CD4-positive, alpha-beta memory T cell (primary cell): ENCODE data around the gene NTNG1. TPM values are rescaled to one million over a fixed set of nuclear protein-coding genes. Genes with fewer than 3 reads are reported as not detected.

Experiments
- CTCF ChIA-PET: fragments of 350-600 bp; sonication (Branson Sonifier 250); formaldehyde crosslinking; loops from one replicate; lab custom pipeline; 2021; ENCODE audit warnings: inconsistent platforms; ENCODE audit not compliant: partially characterized antibody; lab: Charles Lee
- POLR2A ChIA-PET: fragments of 350-600 bp; sonication (Branson Sonifier 250); formaldehyde crosslinking; loops from one replicate; lab custom pipeline; 2021; ENCODE audit not compliant: partially characterized antibody; lab: Charles Lee
- DNase-seq, 5 donors: peaks; one replicate each; pipeline versions ENCODE4 v3.0.0 to v3.0.0-alpha.2; 2020 to 2022; ENCODE audit warnings: mixed read lengths in 1 of 5
- H3K27ac ChIP-seq: one replicate; pipeline ENCODE4 v1.7.0; 2013; ENCODE audit warnings: low read depth, low read length
- H3K27me3 ChIP-seq: 2 replicates; pipeline ENCODE4 v1.7.0; 2013; ENCODE audit warnings: mild to moderate bottlenecking, low read length, moderate library complexity; ENCODE audit not compliant: insufficient read depth
- H3K36me3 ChIP-seq: 2 replicates; pipeline ENCODE4 v1.7.0; 2013; ENCODE audit warnings: mild to moderate bottlenecking, low read length, moderate library complexity; ENCODE audit not compliant: insufficient read depth
- H3K4me1 ChIP-seq: 2 replicates; pipeline ENCODE4 v1.7.0; 2013; ENCODE audit warnings: mild to moderate bottlenecking, low read length, moderate library complexity; ENCODE audit not compliant: insufficient read depth
- H3K4me3 ChIP-seq, 2 donors: one replicate each; pipeline ENCODE4 v1.7.0; 2013; ENCODE audit warnings: low read length in 2 of 2, mild to moderate bottlenecking in 1 of 2
- H3K9me3 ChIP-seq, 2 donors: one replicate each; pipeline ENCODE4 v1.7.0; 2013; ENCODE audit warnings: low read length in 2 of 2, control low read depth in 1 of 2; ENCODE audit not compliant: control insufficient read depth in 1 of 2
- H3K27ac Mint-ChIP-seq, 7 donors: one replicate each; pipeline ENCODE4 v1.8.0; 2020 to 2021; ENCODE audit warnings: mixed read lengths in 7 of 7, mild to moderate bottlenecking in 6 of 7, inconsistent platforms in 3 of 7, moderate library complexity in 3 of 7
- H3K27me3 Mint-ChIP-seq, 2 donors: one replicate each; pipeline ENCODE4 v1.8.0; 2020 to 2021; ENCODE audit warnings: mixed read lengths in 2 of 2
- H3K36me3 Mint-ChIP-seq, 2 donors: one replicate each; pipeline ENCODE4 v1.8.0; 2020 to 2021; ENCODE audit warnings: mixed read lengths in 2 of 2, inconsistent platforms in 1 of 2, mild to moderate bottlenecking in 1 of 2
- H3K4me1 Mint-ChIP-seq, 4 donors: one replicate each; pipeline ENCODE4 v1.8.0; 2020 to 2021; ENCODE audit warnings: mixed read lengths in 4 of 4, mild to moderate bottlenecking in 1 of 4
- H3K4me3 Mint-ChIP-seq, 8 donors: one replicate each; pipeline ENCODE4 v1.8.0; 2020 to 2021; ENCODE audit warnings: mixed read lengths in 8 of 8, mild to moderate bottlenecking in 7 of 8, moderate library complexity in 6 of 8, inconsistent platforms in 3 of 8
- H3K9me3 Mint-ChIP-seq, 8 donors: one replicate each; pipeline ENCODE4 v1.8.0; 2020 to 2021; ENCODE audit warnings: mixed read lengths in 8 of 8, mild to moderate bottlenecking in 5 of 8, inconsistent platforms in 3 of 8, moderate library complexity in 1 of 8
- intact Hi-C: fragments of 100-400 bp; cut with micrococcal nuclease; formaldehyde crosslinking; loops from one replicate; pipeline ENCODE4 v1.15.1; 2023
- polyA plus RNA-seq, 2 donors: library from polyadenylated mRNA; unstranded; fragments of 300-500 nt; fragmentation: Illumina TruSeq; gene quantifications; one replicate each; pipeline ENCODE4 v1.2.3, GENCODE V29; 2021
- total RNA-seq, 2 experiments: library from RNA; stranded (reverse); gene quantifications; one replicate each; pipeline ENCODE4 v1.2.3, GENCODE V29; 2021

The NTNG1 gene
- total and polyA plus RNA-seq, 4 experiments from 2014 or later, result not detected

DNA sequence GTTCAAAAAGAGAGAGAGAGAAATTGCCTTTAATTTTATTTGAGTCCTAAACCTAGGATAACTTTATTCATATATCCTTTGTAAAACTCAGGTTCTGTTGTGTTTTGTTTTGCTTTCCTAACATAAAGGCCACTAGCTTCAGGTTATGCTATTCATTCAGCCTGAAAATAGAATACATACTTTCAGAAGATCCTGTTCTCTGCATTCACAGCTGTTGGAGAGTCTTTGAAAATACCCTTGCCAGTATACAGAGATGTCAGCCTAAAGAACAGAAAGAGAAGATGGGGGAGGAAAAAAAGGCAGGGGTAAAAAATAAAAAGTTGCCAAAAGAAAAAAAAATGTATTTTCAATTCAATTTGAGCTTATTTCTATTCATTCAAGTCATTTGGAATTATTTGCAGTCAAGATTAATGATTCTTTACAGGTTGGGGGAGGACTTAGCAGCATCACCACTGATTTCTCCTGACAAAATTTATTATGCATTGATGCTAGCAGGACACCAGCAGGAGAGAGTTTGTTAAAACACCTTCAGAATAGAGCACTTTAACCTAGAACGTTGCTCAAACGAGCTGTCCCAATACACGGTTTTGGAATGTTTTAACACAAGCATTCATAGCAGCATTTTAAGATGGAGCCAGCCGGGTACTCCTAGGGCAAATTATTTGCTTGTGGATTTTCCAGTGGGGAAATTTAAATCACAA, 318.5 kb downstream of the NTNG1 start:
- no peaks in the 10 kb centered on the region for H3K4me1 ChIP-seq
- Mint-ChIP-seq H3K36me3 (no peaks in the 10 kb centered on the region), H3K4me3 (no peak overlapping the region), H3K27me3 (peaks cover 5 to 7% of the 10 kb centered on the region in 2 donors), H3K27ac (no peak overlapping the region), H3K4me1 (no peaks in the 10 kb centered on the region), H3K9me3 (peaks cover 0 to 3% (median 0%) of the 10 kb centered on the region in 8 donors)
- no peak overlapping the region for H3K4me3 ChIP-seq
- DNase-seq, result no peak
- no peaks in the 10 kb centered on the region for H3K36me3 ChIP-seq
- ChIA-PET POLR2A (no interaction called here), CTCF (no interaction called here)
- intact Hi-C loops, result no loop called here
- no peaks in the 10 kb centered on the region for H3K9me3 ChIP-seq
- H3K27ac ChIP-seq, result no peak overlapping the region
- H3K27me3 ChIP-seq, result no peaks in the 10 kb centered on the region

DNA sequence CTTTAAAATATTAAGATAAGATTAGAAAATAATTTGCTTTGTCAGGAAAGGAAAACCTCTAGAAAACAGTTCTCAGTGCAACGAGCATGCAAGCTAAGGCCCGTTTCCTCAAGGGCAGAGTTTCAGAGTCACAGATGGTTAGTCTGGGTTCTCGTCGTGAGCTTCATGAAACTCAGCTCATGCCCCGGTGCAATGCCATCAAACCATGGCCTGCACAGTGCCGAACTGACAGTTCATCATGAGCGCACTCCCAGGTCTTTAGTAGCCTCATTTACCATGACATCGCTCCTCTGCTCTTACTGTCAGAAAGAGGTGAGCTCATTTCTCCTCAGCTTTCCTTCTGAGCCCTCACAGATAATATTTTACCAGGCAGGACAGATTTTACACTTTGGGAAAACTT, 319.2 kb downstream of the NTNG1 start:
- CTCF ChIA-PET, result no interaction called here
- H3K27ac Mint-ChIP-seq, result no peak overlapping the region
- intact Hi-C loops, result no loop called here

DNA sequence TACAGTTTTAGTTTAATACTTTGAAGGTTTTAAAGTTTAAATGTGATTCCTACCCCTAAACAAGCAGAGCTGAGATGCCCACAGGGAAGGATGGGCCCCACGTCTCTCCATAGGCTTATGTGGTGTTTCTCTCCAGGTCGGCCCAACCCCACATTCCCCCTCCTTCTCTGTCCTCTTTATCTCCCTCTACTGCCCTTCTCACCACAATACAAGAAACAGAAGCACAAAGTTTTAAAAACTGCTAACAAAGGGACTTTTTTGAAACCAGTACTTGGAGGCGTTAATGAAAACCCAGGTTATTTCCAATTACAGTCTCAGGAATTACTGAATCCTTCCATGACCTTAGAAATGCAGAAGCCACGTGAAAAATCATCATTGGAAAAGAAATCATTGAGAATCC, 324.0 kb downstream of the NTNG1 start:
- H3K27me3 ChIP-seq, result no peaks in the 10 kb centered on the region

More for the DNA sequence above, 319.2 kb downstream of the NTNG1 start:
- no peaks in the 10 kb centered on the region for H3K9me3 ChIP-seq
- DNase-seq, result no peak
- Mint-ChIP-seq H3K4me1 (no peaks in the 10 kb centered on the region), H3K27me3 (peaks cover 6 to 7% of the 10 kb centered on the region in 2 donors), H3K9me3 (peaks cover 0 to 3% (median 0%) of the 10 kb centered on the region in 8 donors), H3K4me3 (no peak overlapping the region), H3K36me3 (no peaks in the 10 kb centered on the region)
- H3K27ac ChIP-seq, result no peak overlapping the region
- no peaks in the 10 kb centered on the region for H3K36me3 ChIP-seq
- H3K4me1 ChIP-seq, result no peaks in the 10 kb centered on the region
- H3K4me3 ChIP-seq, result no peak overlapping the region
- POLR2A ChIA-PET, result no interaction called here
- H3K27me3 ChIP-seq, result no peaks in the 10 kb centered on the region

DNA sequence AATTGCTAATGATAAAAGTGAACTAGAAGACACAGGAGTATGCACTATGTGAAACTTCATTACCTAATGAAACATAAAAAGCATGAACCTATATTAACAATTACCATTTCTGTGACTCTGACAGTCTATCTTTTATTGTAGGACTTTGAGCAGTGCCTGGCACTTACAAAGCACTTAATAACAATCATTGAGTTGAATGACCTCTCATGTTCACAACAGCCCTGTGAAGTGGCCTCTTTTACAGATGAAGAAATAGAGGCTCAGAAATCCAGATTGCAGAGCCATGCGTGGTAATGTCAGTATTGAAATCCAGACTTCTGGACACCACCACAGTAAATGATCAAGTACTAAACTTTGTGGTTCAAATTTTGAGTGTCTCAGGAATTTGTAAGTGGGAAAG, 326.4 kb downstream of the NTNG1 start:
- H3K4me1 ChIP-seq, result no peaks in the 10 kb centered on the region
- Mint-ChIP-seq H3K36me3 (no peaks in the 10 kb centered on the region), H3K27me3 (peaks cover 2 to 8% of the 10 kb centered on the region in 2 donors), H3K27ac (no peak overlapping the region), H3K9me3 (peaks cover 0 to 2% (median 0%) of the 10 kb centered on the region in 8 donors), H3K4me1 (no peaks in the 10 kb centered on the region), H3K4me3 (no peak overlapping the region)
- H3K4me3 ChIP-seq, result no peak overlapping the region
- no peak overlapping the region for H3K27ac ChIP-seq
- H3K9me3 ChIP-seq, result no peaks in the 10 kb centered on the region
- no peaks in the 10 kb centered on the region for H3K36me3 ChIP-seq
- ChIA-PET CTCF (no interaction called here), POLR2A (no interaction called here)
- H3K27me3 ChIP-seq, result no peaks in the 10 kb centered on the region
- intact Hi-C loops, result no loop called here
- DNase-seq, result no peak

More for the DNA sequence above, 324.0 kb downstream of the NTNG1 start:
- no peak overlapping the region for H3K27ac ChIP-seq
- Mint-ChIP-seq H3K27ac (no peak overlapping the region), H3K4me3 (no peak overlapping the region), H3K27me3 (peaks cover 6 to 11% of the 10 kb centered on the region in 2 donors), H3K36me3 (no peaks in the 10 kb centered on the region), H3K4me1 (no peaks in the 10 kb centered on the region), H3K9me3 (peaks cover 0 to 3% (median 0%) of the 10 kb centered on the region in 8 donors)
- no peak overlapping the region for H3K4me3 ChIP-seq
- intact Hi-C loops, result no loop called here
- no peaks in the 10 kb centered on the region for H3K4me1 ChIP-seq
- POLR2A ChIA-PET, result no interaction called here
- no peak for DNase-seq
- H3K9me3 ChIP-seq, result no peaks in the 10 kb centered on the region
- H3K36me3 ChIP-seq, result no peaks in the 10 kb centered on the region
- CTCF ChIA-PET, result no interaction called here

DNA sequence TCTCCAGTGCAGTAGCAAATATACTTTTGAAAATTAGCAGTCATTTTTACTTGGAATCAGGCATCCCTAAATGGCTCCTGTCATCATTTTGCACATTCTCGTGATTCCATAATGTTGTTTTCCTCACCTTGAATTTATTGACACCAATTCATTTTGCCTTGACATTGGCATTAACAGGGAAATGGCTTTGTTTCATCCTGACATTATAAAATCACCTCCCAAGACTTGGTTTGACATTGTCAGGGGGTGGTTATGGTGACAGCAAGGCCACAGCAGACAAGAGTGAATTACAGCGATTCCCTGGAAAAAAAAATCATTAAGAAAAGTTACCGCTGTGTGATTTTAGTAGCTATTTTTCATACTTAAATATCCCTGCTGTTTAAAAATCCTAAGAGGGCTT, 327.0 kb downstream of the NTNG1 start:
- intact Hi-C loops, result no loop called here
- no peaks in the 10 kb centered on the region for H3K36me3 Mint-ChIP-seq
- no peak overlapping the region for H3K4me3 Mint-ChIP-seq
- no peak overlapping the region for H3K27ac ChIP-seq
- CTCF ChIA-PET, result no interaction called here
- no peak for DNase-seq
- H3K27me3 ChIP-seq, result no peaks in the 10 kb centered on the region
- no peaks in the 10 kb centered on the region for H3K4me1 ChIP-seq
- H3K9me3 ChIP-seq, result no peaks in the 10 kb centered on the region
- H3K36me3 ChIP-seq, result no peaks in the 10 kb centered on the region
- POLR2A ChIA-PET, result no interaction called here
- H3K4me1 Mint-ChIP-seq, result no peaks in the 10 kb centered on the region
- peaks cover 0 to 2% (median 0%) of the 10 kb centered on the region in 8 donors for H3K9me3 Mint-ChIP-seq
- H3K27ac Mint-ChIP-seq, result no peak overlapping the region
- no peak overlapping the region for H3K4me3 ChIP-seq
- peaks cover 2 to 8% of the 10 kb centered on the region in 2 donors for H3K27me3 Mint-ChIP-seq

DNA sequence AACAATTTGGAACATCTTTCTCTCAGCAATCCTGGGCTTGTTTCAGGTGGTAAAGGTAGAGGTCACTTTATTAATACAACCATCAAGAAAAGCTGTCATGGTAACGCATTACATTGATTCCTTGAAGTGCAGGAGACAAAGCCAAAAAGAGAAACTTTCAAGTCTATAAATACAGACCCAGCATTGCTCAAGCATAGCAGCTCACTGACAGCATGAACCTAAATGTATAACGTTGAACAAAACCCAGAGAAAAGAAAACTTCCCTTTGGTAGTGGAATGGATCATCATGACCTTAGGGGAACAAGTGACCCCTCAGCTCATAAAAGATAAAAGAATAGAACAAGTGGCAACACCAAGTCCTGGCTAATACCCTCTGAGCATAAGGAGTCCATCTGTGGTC, 332.2 kb downstream of the NTNG1 start:
- no peaks in the 10 kb centered on the region for H3K36me3 Mint-ChIP-seq
- no peak overlapping the region for H3K4me3 Mint-ChIP-seq
- H3K4me3 ChIP-seq, result no peak overlapping the region
- H3K27me3 Mint-ChIP-seq, result peaks cover 2% of the 10 kb centered on the region in 2 donors
- peaks cover 0 to 2% (median 0%) of the 10 kb centered on the region in 8 donors for H3K9me3 Mint-ChIP-seq
- no peaks in the 10 kb centered on the region for H3K36me3 ChIP-seq
- H3K27ac ChIP-seq, result no peak overlapping the region
- CTCF ChIA-PET, result no interaction called here
- H3K4me1 ChIP-seq, result no peaks in the 10 kb centered on the region
- H3K27ac Mint-ChIP-seq, result no peak overlapping the region
- no peak for DNase-seq
- POLR2A ChIA-PET, result no interaction called here
- no peaks in the 10 kb centered on the region for H3K9me3 ChIP-seq
- intact Hi-C loops, result no loop called here
- H3K27me3 ChIP-seq, result no peaks in the 10 kb centered on the region
- H3K4me1 Mint-ChIP-seq, result no peaks in the 10 kb centered on the region

DNA sequence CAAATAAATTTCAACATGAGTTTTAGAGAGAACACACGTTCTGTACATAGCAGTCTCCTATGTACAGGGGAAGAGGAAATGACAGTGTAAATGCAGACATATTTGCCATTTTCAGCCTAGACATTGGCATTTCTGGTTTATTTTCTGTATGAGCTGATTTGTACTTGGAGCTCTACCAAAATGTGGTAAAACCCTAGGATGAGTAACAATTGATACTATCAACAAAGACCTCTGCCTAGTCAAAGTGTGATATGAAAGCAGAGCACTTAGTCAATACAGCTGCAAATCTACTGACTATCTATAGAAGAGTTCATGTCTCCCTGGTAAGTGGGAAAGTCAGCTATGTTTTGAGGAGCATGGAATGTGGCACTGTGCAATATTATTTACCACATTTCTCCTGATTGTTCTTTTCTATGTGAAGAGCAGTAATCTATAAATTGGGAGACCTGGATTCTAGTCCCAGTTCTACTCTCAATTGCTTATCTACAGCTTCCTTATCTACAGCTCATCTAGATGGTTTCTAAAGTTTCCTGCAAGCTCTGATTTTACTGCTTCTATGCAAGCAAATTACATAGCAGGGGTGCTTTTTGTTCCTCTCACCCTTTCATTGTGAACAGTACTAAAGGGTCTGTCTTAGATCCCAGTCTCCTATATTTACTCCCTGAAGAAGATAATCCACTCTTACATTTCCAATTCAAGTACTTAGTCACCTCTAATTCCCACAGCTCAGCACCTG, 334.2 kb downstream of the NTNG1 start:
- Mint-ChIP-seq H3K4me1 (no peaks in the 10 kb centered on the region), H3K36me3 (no peaks in the 10 kb centered on the region), H3K27ac (no peak overlapping the region), H3K4me3 (no peak overlapping the region), H3K27me3 (peaks cover 2 to 7% of the 10 kb centered on the region in 2 donors), H3K9me3 (no peaks in the 10 kb centered on the region)
- Histone ChIP-seq H3K27ac (no peak overlapping the region), H3K27me3 (no peaks in the 10 kb centered on the region), H3K36me3 (no peaks in the 10 kb centered on the region), H3K9me3 (no peaks in the 10 kb centered on the region), H3K4me3 (no peak overlapping the region), H3K4me1 (no peaks in the 10 kb centered on the region)
- CTCF ChIA-PET, result no interaction called here
- no peak for DNase-seq
- intact Hi-C loops, result no loop called here
- POLR2A ChIA-PET, result no interaction called here
